GM18858 (cell line): ENCODE data around the gene CPNE4.

ENCODE experiments used
- ATAC-seq: cut with Tn5 transposase; IDR thresholded peaks from one replicate; pipeline ENCODE4 v1.9.1; 2021; ENCODE audit not compliant: unreplicated experiment

Gene CPNE4

DNA sequence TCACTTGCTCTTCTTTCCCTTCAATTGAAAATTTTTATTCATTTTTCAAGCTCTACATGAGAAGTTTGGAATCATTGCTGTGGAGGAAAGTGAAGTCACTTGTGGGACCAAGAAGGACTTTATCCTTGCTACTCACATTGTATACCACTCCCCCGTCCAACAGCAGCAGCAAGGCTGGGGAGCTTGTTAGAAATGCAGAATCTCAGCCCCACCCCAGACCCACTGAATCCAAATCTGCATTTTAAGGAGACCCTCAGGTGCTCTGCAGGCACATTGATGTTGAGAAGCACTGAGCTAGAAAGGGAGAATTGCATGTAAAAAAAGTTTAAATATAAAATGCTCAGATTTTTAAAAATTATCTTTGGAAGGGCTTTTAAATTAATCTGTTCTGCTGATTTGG lies 329.7 kb downstream of the CPNE4 start:
- ATAC-seq: no peak

DNA sequence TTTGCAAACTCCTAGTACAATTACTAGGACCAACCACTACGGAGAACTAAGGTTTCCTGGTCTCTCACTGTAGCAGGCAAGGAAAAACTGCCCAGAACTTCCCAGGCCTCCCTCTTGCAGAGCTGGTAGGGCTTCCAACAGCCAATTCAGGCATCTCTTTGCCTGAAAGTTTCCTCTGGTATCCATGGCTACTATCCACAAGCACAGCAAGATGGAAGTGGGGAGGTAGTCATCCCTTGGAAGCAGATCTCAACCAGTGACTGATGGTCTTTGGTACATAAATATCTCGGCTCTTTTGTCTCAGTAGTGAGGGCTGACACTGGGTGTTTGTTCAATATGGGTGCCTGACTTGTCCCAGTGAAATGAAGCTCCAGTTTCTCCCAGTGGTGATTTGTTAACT lies 330.7 kb downstream of the CPNE4 start:
- no peak for ATAC-seq

DNA sequence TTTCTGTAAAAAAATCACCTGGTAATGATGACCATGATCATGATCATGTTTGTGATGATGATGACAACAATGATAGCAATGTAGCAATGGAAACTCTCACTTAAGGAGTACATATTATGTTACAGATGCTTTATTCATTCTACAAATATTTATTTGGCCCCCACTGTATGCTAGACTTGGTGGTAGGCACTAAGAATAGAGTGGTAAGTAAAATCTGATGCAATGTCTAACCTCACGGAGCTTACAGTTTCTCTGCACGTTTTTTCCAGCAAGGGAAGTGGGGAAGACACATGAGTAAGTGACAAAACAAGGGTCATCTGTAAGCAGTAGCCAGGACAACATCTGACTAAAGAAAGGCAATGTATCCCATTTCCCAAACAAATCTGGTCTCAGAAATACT lies 332.7 kb downstream of the CPNE4 start:
- ATAC-seq: no peak

DNA sequence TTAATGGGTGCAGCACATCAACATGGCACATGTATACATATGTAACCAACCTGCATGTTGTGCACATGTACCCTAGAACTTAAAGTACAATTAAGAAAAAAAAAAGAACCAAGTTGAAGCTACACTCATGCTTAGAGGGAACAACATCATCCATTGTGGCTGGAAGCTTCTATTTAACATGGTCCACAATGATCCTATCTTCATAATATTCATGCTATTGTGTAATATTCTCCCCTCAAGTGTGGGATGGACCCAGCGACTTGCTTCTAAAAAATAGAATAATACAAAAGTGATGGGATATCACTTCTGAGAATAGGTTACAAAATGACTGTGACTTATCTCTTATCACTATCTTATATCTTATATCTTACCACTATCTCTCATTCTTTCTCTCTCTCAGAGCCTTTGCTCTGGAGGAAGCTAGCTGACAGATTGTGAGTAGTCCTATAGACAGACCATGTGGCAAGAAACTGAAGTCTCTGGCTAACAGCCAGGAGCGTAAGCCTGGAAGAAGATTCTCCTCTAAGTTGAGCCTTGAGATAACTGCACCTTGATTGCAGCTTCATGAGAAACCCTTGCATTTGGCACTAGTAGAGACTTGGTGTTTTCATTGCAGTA lies 333.6 kb downstream of the CPNE4 start:
- ATAC-seq: no peak

DNA sequence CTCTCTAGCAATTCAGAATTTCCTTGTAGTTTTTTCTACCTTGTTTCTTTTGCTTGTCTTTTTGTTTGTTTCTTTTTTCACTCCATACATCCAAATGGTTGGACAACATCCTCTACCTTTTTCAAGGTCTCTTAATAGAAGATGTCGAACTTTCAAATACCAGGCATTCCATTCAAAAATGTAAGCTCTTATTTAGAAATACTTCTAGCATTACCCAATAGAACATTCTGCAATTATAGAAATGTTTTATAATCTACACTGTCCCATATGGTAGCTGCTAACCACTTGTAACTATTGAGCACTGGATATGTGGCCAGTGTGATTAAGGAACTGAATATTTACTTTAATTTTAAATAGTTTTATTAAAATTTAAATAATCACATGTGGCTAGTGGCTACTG lies 335.8 kb downstream of the CPNE4 start:
- no peak for ATAC-seq

DNA sequence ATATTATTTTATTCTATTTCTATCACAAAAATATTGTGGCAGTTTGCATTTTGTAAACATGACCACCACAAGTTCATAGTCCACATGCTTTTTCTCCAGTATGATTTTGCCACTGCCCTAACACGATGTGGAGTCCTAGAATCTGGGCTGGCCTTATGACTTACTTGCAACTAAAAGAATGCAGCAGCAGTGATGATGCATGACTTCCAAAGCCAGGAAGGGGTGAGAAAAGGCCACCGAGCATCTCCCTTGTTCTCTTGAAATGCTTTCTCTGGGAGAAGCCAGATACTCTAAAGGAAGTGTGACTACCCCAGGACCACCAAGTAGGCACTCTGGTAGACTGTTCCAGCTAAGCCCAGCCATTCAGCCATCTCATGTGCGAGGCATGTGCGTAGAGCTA lies 340.4 kb downstream of the CPNE4 start:
- no peak for ATAC-seq

DNA sequence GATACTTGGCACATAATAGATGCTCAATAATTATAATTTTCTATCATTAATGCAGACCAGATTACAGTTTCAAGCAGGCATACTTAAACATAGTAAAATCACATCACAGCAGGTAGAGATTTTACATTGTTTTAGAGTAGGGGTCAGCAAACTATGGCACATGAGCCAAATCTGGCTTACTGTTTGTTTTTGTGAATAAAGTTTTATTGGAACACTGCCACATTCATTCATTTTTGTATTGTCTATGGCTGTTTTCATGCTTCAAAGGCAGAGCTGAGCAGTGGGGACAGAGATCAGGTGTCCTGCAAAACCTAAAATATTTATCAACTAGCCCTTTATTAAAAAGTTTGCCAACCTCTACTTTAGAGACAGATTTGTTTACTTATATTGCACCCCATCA lies 342.5 kb downstream of the CPNE4 start:
- ATAC-seq: no peak

DNA sequence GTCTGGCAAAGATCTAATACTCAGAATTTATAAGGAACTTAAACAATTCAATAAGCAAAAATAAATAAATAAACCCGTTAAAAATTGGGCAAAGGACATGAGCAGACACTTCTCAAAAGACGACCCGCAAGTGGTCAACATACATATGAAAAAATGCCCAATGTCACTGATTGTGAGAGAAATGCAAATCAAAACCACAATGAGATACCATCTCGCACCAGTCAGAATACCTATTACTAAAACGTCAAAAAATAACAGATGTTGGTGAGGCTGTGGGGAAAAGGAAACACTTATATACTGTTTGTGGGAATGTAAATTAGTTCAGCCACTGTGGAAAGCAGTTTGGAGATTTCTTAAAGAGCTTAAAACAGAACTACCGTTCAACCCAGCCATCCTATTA lies 344.0 kb downstream of the CPNE4 start:
- ATAC-seq: no peak

DNA sequence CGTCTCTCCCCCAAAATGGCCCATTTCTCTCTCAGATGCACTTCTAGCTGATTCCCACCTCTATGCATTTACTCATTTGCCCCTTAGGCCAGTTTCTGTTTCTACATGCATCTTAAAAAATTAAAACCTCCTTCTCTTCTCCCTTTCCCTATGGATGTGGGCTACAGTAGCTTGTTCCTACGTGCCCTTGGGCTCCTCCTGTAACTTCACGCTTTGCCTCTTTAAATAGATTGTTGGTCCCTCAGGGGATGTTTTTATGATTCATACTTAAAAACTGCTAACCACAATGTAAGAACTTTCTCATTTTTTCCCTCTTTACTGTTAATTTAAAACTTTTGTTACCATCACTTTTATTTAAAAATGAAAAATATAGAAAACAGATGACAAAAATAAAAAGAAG lies 346.4 kb downstream of the CPNE4 start:
- ATAC-seq: no peak

DNA sequence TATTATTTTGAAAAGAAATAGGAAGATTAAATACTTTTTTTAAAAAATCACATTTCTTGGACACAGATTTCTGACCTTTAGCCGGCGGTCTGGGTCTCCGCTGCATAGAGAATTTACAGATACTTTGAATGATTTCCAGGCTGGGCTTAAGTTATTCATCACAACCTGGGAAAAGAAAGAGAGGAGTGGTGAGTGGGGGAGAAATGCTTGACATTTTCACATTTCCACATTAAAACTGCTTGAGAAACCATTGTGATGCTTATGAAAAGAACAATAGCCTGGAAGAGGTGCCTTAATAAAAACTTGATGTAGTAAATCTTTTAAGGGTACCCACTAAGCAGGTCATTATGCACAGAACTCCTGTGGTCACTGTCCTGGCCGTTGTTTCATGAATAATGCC lies 365.2 kb downstream of the CPNE4 start:
- no peak for ATAC-seq

DNA sequence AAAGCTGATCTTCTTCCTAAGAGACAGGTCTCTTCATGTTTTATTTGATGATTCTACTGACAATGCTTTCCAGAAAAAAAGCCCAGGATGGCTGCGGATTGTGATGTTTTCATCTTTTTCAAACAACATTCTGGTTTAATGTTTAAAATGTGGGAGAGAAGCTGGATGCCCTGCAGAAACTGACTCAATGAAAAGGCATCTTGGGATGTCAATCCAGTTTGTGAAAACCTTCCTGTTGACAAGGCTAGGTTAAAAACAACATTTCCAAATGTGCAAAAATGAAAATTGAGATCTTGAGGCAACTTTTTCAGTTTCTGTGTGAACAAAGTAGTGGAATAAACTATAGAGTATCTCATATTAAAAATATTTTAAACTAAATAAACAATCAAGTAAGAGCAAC lies 376.0 kb downstream of the CPNE4 start:
- no peak for ATAC-seq

DNA sequence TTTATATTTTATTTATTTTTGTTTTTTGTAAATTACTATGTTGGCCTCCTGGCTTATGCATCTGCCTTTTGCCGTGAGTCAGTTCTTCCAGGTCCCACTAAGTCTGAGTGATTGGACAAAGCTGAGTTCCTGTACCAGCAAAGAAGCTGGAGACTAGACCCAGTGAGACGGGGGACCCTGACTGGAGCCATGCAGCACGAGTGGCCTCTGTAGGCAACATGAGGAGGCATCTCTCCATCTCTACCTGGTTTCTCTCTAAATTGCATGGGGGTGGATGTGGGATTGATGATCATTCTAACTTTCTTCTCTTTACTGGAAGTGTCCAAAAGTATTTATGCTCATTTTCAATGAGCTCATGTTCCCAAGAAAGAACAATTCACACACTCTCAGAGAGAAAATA lies 376.7 kb downstream of the CPNE4 start:
- ATAC-seq: no peak

DNA sequence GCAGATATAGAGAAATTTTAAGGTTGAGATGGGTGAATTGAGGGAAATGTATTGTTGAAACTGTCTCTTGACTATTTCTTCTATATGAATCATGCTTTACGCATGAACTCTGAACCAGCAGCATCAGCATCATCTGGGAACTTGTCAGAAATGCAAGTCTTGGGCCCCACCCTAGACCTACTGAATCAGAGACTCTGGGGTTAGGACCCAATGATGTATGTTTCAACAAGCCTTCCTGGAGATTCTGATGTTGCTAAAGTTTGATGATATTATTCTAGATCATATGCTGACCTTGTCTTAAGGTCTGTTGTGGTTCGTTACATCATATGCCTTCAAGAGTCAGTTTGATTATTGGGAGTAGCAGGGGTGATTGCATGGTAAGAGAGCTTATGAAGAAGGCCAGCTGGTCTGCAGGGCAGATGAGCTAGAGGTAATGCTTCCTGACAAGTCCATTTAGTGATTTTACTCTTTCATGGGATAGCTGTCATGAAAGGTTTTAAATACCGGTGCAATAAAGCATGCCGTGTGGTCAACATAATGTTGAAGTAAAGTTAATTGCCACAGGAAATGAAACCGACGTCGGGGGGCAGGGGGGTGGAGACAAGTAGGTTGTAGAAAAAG lies 379.6 kb downstream of the CPNE4 start:
- ATAC-seq: no peak

DNA sequence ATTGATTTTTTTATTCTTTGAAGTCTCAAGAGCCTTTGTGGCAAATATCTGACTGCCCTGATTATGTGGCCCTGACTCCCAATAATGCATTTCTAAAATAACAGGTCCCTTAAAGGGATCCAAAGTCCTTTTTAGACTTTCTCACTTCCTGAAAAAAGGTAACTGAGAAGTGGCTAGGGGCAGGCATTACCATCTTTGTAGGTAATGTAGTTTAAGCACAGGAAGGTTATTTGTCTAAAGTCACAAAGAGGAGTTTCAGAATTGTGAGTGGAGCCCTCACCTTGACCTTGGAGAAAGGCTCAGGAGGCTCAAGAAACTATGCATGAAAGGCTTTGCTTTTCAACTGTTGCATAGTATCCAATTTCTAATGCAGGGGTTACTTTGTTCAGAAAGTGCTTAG lies 389.2 kb downstream of the CPNE4 start:
- no peak for ATAC-seq

DNA sequence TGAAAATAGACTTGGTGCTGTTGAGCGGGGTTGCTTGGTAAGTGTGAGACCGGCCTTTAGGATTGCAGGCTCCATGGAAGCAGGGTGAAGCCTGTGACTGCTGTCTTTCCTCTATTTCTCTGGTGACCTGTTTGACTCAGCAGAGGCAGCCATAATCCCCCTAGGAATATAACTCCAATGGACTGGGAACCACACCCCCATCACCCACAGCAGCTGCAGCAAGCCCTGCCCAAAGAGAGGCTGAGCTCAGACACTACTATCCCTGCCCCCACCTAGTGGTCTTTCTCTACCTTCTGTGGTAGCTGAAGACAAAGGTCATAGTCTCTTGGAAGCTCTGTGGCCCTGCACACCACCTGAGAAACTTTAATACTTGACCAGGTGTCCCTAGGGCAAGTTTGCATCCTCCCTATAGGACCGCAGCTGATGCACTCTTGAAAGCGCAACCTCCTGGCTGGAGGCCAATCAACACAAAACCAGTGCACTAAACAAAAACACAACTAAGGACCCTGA lies 398.5 kb downstream of the CPNE4 start:
- ATAC-seq: no peak

DNA sequence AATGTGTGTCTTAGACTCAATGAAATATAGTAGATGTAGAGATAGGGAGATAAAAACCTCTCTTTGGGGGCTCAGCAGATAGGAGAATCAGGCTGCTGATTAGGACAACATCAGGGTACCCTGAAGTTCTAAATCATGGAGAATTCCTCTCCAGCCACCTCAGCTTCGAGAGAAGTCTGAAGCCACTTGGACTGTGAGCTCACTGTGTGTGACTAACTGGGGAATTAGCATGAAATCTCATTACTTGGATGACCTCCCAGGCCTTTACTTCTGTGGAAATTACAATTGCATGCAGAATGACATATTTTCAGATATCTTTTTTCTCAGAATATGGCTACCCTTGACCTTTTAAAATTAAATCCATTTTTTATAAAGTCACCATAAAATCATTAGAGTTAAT lies 404.0 kb downstream of the CPNE4 start:
- no peak for ATAC-seq

DNA sequence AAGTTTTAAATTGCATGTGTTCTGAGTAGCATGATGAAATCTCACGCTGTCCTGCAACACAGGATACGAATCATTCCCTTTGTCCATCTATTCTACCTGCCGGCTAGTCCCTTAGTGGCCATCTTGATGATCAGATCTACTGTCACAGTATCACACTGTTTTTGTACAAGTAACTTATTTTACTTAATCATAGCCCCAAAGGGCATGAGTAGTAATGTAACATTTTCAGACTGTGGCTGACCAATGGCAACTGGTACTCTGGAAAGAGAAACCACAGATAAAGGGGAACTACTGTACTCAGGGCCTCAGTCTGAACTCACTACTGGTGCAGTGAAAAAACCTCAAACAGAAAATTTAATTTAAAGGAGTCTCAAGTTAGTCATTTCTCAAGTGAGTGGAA lies 404.7 kb downstream of the CPNE4 start:
- peak; percentile 99 for ATAC-seq

DNA sequence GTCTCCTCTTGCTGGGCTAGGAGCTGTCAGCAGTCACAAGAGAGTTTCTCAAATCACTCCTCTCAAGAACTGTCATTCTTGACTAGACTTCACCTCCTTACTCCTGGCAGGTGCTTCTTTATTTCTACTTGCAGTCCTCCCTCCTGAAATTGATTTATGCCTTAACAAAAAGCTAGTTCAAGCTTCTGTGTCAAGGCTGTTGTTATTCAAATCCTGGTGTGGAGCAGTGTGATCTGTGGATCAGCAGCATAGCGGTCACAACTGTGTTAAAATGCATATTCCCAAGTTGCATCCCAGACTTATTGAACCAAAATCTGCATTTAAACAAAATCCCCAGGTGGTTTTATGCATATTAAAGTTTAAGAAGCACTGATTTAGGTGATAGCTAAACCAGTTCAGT lies 411.4 kb downstream of the CPNE4 start:
- ATAC-seq: no peak

DNA sequence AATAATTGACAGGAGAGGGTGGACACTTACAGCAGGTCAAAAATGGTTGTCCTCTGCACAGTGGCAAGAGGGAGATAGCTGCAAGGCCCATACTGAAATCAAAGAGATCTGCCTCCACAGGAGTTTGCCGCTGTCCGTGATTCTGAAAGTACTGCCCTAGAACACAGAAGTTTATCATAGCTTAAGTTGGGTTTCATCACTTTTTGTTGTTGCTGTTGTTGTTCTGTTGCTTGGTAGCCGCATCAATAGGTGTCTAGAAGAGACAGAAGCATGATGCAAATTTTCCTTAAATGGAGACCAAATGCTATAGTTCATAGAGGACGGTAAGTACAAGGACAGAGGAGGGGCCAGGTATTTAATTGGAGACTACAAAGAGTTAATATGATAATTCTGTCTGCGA lies 412.1 kb downstream of the CPNE4 start:
- no peak for ATAC-seq

DNA sequence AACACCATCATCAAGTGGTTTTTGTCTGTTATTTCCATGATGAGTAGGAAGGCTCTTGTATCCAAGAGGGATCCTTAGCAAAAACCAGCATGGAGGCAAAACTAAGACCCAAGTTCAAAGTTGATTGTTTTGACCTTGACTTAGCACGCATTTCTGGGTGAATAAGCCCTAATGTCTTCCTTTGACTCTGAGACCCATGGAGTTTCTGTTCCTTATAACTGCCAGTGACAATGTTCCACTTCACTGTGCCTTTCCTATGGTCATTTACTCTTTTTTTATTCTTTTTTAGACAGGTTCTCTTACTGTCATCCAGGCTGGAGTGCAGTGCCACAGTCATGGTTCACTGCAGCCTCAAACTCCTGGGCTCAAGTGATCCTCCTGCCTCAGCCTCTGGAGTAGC lies 413.8 kb downstream of the CPNE4 start:
- ATAC-seq: peak; percentile 51

DNA sequence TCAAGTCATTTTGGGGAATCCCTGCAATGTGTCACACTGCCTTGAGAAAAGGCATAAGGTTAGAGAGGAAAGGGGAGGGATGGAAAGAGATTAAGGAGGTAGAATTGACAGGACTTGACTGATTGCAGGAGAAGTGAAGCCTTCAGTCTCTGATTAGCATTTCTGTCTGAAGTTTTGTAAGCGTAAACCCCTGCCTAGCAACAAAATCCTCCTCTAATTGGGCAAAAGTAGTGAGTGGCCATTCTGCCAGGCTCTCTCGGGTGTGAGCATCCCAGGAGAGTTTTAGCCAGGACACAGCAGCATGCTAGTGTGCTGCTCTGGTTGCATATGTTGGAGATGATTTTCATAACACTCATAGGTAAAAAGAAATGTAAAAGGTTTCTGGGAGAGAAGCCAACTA lies 415.0 kb downstream of the CPNE4 start:
- ATAC-seq: no peak

DNA sequence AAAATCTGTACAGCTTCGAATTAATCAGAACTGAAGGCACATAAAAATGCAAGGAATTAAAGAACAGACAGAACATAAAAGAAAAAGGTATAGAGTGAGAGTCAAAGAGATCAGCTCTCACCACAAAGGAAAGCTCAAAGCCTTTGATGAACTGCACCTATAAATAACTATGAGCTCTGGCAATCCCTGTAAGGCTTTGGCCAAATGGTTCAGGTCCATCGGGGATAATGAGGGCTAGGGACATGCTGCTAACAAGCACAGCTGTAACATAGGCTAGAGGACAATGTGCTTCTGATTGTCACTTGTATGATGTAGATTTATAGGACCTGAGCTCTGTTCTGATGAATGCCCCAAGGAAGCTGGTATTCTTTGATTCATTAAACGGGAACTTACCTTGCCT lies 418.1 kb downstream of the CPNE4 start:
- ATAC-seq: no peak

DNA sequence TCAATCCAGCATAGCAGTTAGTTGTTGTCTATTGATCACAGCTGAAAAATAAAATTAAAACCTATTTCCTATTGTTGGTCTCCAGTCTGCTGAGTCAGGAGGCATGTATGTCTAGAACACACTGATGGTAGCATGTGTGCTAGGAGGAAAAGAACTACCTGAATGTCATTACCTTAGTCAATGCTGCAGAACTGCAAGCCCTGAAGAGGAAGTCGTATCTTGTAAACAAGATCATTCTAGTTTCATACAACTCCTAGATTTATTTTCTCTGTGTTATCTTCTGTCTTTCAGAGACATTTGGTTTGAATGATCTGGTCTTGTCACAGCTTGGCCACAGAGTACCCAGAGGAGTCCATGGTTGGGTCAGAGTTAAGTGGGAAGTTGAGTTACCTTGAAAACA lies 422.1 kb downstream of the CPNE4 start:
- ATAC-seq: no peak
